GM10266 (cell line): Measurements from ENCODE around the gene CLEC4E.

ENCODE experiments used
- DNase-seq: peaks from one replicate; pipeline ENCODE4 v3.0.0; 2012; ENCODE audit errors: extremely low spot score
- CTCF ChIP-seq: IDR thresholded peaks from 2 replicates; pipeline ENCODE4 v1.5.1; 2012; ENCODE audit warnings: mild to moderate bottlenecking, low read depth; ENCODE audit not compliant: control insufficient read depth, insufficient read depth; ENCODE audit errors: missing control alignments

Gene CLEC4E

GRCh38 chr12:8564656-8565055 lies 24.0 kb upstream of the CLEC4E start:
- DNase-seq: no peak
- TF ChIP-seq CTCF: no peak

GRCh38 chr12:8563356-8563755 lies 22.7 kb upstream of the CLEC4E start:
- DNase-seq: no peak
- no peak for TF ChIP-seq CTCF

DNA sequence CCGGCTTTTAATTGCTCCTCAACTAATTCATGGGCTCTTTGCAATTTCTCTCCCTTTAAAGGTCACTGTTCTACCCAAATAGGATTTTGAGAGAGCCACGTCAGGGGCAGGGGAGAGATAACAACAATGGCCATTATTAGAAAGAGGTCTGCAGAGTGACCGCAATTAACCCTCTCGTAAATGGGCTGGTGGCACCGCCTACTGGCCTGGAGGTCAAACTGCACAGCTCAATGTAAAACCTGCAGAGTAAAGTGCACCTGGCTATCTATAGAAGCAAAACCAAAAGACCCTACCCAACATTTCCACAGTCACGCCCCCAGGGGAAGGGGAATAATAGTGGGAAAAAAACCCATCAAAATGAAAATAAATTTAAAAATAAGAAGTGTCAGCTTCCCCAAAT lies 21.6 kb upstream of the CLEC4E start:
- no peak for DNase-seq
- no peak for TF ChIP-seq CTCF

- no peak for DNase-seq
- TF ChIP-seq CTCF: no peak
Measured at GRCh38 chr12:8561011-8561410, 20.3 kb upstream of the CLEC4E start.

GRCh38 chr12:8559676-8560075 lies 19.0 kb upstream of the CLEC4E start:
- no peak for TF ChIP-seq CTCF
- DNase-seq: no peak

DNA sequence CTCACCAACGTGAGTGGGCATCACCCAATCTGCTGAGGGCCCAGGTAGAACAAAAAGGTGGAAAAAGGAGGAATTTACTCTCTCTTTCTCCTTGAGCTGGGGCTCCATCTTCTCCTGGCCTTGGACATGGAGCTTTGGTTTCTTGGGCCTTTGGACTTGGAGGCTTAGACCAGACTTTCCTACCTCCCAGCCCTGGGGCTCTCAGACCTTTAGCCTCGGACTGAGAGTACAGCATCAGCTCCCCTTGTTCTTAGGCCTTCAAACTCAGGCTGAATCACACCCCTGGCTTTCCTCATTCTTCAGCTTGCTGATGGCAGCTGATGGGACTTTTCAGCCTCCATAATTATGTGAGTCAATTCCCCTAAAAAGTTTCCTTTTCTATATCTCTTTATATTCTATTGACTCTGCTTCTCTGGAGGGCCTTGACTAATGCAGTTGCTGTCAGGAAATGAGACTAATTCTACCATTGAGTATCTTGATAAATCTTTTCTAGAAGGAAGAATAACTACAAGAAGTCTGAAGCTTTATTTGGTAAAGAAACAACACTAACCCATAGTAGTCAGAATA lies 15.9 kb upstream of the CLEC4E start:
- no peak for DNase-seq
- TF ChIP-seq CTCF: no peak

DNA sequence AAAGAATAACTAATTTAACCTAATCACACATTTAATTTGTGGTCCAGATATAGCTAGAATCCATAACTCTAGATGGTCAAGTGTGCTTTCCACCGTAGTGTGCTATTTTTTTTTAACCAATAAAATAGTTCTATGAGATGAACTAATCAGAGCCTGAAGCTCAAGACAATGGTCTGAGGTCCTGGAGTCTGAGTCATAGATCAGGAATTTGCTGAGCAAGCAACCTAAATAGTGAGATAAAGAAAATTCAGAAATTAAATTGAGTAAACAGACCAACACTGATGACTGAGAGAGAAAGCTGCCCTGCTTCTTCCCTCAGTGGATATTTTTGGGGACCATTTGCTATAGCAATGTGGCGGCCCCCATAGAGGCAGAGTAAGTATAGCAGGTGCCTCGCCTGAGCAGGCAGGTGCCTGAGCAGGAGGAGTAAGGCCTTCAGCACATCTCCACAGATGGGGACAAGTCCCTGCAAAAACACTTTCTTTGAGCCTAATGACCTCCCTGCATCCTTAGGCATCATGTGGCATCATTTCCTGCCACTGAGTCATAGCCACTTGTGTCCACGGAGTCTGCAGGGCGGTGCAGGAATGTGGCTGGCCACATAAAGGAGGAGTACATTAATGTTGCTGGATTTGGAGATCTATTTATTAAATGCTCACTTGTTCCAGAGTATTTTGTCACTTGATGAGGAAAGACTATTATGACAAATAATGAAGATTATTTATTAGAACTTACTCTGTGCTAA lies 13.9 kb upstream of the CLEC4E start:
- DNase-seq: no peak
- no peak for TF ChIP-seq CTCF
